HEK293 (cell line): ENCODE data around the gene TAS2R46.

Source experiments
- OVOL3 ChIP-seq: fragments of 450-650 bp; formaldehyde crosslinking; IDR thresholded peaks from 2 replicates; pipeline ENCODE4 v1.5.1; 2016; ENCODE audit warnings: missing biosample characterization, missing genetic modification characterization
- ZNF354C ChIP-seq: fragments of 450-650 bp; formaldehyde crosslinking; IDR thresholded peaks from 2 replicates; pipeline ENCODE4 v1.5.1; 2016; ENCODE audit warnings: missing biosample characterization, missing genetic modification characterization, low read depth, borderline replicate concordance

DNA sequence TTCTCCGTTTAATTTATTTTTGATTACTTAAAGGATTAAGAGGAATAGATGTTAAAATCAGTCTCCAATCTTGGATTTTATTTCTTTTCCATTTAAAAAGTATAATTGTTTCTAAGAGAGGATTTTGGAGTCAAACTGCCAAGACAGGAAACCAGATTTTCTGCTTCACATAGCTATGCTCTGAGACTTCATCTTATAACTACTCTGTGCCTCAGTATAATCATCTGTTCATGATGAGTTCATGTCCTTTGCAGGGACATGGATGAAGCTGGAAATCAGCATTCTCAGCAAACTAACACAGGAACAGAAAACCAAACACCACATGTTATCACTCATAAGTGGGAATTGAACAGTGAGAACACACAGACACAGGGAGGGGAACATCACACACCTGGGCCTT is 21.9 kb downstream of the TAS2R46 start:
- TF ChIP-seq OVOL3 (tag by site-specific recombination) (no peak), ZNF354C (tag by site-specific recombination) (no peak)
